Inflammatory macrophage (primary cell): ENCODE results near the gene DAPL1.

ENCODE experiments used
- DNase-seq, 2 donors: peaks; one replicate each; pipeline ENCODE4 v3.0.0-alpha.2; 2020 to 2022
- total RNA-seq, 18 experiments: gene quantifications; one replicate each; lab custom pipeline; 2026; ENCODE audit warnings: mixed read lengths in 6 of 18, inconsistent platforms in 2 of 18; lab: John Stamatoyannopoulos, UW

The DAPL1 gene
- 0 to 0.29 (median 0.07) reads per million in 18 experiments for total RNA-seq

DNA sequence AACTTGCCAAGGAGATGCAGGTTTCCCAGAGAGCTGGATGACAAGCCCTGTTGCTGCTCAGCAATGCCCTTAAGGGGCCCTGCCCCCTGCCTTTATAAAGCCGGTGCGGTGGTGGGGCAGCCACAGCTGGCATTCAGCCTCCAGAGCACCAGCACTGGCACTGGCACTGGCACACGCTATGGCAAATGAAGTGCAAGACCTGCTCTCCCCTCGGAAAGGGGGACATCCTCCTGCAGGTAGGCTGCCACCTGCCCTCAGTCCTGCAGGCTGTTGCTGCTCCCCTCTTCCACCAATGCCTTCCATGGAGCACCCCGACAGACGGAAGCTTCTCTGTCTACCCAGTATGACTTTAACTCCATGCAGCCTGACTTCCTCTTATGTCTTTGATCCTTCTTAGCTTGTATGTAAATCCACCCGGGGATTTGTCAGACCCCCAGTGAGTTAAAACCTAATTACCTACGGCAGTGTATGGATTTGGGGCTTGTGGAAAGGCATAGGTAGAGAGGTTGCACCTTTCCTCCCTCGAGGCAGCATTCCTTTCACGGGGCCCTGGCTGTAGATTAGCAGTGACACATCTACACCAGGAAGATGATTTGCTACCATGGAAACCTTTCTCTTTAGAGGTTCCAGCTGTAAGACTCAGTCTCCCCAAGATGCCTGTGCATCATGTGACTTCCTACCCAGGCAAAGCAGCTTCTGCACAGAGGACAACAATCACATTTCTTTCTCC lies at the start of gene DAPL1:
Gene DAPL1, plus strand, starts transcription at position 123 of the 730 bp plus-strand sequence. Its CDS starts 56 bp downstream, at position 179.
- DNase-seq = no peak

- no peak for DNase-seq
Observed at GRCh38 chr2:158745866-158746382, 49.2 kb upstream of the DAPL1 start.

DNA sequence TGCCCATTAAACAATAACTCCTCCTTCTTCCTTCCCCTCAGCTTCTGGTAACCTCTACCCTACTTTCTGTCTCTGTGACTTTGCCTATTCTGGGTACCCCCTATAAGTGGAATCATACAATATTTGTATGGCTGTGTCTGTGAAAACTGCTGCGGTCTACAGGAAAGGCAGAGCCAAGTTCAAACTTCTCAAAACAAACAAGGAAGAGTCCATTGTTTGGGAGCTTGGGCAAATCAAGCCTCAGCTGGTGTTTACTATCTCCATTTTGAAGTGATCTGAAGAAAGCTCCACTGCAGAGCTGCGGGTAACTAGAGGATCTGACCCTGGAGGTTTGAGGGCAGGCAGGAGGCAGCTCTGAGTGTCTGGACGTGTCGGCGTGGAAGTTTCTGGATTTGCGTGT lies 48.6 kb upstream of the DAPL1 start:
- DNase-seq = no peak

- no peak for DNase-seq
Observed at GRCh38 chr2:158747281-158747680, 47.8 kb upstream of the DAPL1 start.

DNA sequence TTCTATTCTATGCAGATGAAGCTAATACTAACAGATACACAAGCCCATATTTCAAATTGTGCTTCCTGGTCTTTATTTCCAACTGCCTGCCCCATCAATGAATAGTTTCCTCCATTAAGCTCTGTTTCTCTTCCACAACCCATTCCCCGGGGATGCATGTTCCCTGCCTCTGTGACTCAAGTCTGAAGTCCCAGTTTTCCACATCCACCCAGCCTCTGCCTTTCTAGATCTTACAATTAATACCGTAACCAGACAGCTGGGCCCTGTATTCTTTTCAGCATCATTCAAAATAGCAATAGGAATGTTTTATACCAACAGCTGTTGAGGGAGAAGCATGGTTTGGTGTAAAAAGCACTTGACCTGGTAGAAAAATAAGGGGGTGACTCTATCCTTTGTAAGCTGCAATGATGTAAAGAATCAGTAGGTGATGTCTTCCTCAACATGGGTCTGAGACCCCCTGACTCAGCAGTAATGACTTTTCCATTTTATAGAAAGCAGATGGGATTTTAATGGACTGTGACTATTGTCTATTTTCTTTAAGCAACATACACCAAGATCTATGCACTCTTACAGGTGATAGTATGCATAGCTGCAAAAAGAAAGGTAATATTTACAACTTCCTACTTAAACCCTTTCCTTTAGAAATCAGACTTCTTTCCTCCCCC lies 46.1 kb upstream of the DAPL1 start:
- no peak for DNase-seq

DNA sequence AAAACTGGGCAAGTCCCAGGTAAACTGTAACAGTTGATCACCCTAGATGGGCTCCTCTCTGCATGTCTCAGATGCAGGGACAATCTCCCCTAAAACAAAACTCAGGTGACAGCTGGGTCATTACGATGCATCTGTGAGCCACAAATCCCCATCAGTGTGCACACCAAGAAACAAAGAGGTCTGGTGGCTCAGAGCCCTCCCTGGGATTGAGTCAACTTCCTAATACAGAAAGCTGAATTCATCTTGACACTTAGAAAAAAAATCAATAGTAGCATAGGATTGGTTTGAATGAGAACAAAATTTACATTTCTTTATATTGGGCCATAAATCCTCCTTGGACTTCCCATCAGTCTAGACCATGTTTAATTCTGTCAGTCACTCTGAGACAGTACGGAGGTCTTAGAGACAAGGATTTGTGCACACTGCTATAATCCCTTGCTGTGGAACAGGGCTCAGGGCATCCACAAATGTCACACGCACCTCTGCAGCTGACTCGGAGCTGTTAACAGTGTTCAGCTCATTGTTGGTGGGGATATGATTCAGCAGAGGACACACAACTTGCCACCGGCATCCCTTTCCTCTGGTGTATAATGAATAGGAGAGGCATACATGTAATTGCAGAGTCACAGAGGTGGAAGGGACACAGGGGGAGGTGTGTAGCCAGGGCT lies 44.5 kb upstream of the DAPL1 start:
- DNase-seq = no peak

- peak; percentile 47 to 68 for DNase-seq
Observed at GRCh38 chr2:158753641-158754611, 41.2 kb upstream of the DAPL1 start.

DNA sequence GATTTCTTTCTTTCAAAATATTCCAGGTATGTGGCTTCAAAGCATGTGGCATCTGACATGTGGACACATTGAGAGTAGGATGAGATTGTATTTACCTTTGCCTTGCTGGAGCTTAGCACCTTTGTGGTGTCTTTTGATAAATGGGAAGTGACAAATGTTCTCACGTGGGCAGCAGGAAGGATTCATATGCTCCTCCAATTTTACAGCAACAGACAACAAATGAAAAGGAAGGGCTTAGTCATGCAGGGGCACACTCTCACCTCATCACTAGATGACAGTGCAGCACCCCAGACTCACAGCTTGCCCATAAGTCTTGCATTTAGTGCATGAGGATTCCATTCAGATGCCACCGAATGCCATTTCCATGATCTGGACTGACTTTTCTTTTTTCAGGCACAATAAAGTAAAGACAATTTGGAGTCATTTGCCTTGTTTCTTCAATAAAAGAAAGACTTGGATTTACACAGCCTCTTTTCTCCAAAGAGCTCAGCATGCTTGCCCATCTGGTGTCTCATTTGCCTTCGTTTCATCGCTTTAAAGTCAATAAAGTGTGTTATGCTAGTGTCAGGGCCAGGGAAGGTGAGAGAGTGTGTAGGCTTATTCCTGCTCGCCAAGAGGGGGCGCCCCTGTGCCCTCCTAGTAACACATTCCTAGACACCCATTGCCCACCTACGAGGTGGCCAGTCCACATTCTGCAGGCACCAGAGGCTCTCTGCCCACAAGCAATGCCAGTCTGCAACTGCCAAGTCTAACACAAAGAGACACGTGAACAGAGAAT lies 39.6 kb upstream of the DAPL1 start:
- no peak for DNase-seq

DNA sequence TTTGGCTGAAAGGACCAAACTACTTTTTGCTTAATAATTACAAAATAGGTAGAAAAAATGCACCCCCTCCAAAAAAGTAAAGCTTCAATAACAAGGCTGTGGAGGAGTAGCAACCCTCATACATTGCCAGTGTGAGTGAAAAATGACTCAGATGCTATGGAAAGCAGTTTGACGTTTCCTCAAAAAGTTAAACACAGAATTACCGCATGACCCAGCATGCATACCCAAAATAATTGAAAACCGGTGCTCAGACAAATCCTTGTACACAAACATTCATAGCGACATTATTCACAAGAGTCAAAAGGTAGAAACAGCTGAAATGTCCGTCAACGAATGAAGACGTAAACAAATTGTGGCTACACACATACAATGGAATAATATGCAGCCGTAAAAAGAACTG lies 38.8 kb upstream of the DAPL1 start:
- peak in 1 of 2 donors; percentile 12 for DNase-seq

- DNase-seq = peak; percentile 53 to 85
Observed at GRCh38 chr2:158756976-158757375, 38.1 kb upstream of the DAPL1 start.

DNA sequence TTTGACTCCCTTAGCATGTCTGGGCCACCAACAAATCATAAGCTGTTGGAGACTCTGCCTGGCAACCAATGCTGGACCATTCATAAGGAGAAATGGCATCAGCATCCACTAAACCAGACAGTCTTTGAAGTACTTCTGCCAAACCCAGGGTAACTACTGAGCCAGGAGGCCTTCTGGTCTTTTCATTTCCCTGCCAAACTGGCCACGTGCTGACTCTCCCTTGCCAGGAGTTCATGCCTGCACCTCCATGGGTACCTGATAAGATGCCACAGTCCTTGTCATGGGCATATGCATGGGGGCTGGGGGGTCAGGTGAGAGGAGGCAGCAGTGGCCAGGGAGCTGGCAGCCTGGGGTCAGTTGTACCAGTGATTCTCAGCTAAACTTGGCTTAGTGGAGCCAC lies 34.2 kb upstream of the DAPL1 start:
- no peak for DNase-seq

- no peak for DNase-seq
Observed at GRCh38 chr2:158761621-158762020, 33.5 kb upstream of the DAPL1 start.

DNA sequence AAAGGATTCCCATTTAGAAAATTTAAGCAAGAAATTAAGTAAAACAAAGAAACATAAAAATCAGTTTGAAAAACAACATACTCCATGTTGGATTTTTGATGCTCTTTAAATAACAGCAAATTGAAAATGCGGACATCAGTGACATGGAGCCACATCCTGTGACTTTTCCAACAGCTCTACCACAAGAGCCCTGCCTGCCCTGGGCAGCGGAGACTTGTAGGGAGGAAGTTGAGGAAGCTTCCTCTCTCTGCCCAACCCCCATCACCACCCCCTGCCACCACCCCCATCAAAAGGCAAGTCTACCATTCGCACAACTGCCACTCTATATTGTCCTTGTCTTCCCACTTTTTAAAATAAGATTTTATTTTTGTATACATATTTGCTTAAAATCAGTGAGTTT lies 32.8 kb upstream of the DAPL1 start:
- peak; percentile 11 to 57 for DNase-seq

DNA sequence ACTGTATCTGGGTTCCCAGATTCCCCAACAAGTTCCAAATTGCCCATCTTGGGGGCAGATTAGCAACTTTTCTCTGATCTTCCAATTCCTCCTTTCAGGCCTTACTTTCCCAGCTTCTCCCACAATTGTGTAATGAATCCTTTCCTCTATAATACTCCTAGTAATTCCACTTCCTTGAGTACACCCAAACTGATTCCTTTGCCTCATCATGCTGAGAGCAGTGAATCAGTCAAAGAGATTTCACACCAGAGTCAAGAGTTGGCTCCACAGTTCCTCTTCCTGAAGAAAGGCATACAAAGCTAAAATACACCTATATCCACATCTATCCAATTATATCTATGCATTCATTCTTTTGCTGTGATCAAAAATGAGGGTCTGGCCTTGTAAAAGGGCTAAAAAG lies 28.6 kb upstream of the DAPL1 start:
- peak; percentile 10 to 37 for DNase-seq

- no peak for DNase-seq
Observed at GRCh38 chr2:158772306-158773078, 22.6 kb upstream of the DAPL1 start.

GRCh38 chr2:158773121-158773520 lies 22.0 kb upstream of the DAPL1 start:
- DNase-seq = no peak

GRCh38 chr2:158774681-158775080 lies 20.4 kb upstream of the DAPL1 start:
- no peak for DNase-seq

- DNase-seq = no peak
Observed at GRCh38 chr2:158775273-158776027, 19.7 kb upstream of the DAPL1 start.

- DNase-seq = no peak
Observed at GRCh38 chr2:158776231-158776630, 18.9 kb upstream of the DAPL1 start.

DNA sequence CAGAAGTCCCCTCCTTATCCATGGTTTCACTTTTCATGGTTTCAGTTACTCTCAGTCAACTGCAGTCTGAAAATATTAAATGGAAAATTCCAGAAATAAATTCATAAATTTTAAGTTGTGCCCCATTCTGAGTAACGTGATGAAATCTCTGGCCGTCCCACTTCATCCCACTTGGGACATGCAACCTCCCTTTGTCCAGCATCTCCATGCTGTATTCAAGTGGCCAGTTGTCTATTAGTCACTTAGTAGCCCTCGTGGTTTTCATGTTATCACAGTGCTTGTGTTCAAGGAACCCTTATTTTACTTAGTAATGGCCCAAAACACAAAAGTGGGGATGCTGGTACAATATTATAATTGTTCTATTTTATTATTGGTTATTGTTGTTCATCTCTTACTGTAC lies 18.0 kb upstream of the DAPL1 start:
- DNase-seq = no peak
